Measurements from ENCODE around the gene GRAMD4. TPM values are rescaled to one million over a fixed set of nuclear protein-coding genes. Genes with fewer than 3 reads are reported as not detected.

The GRAMD4 gene
- total RNA-seq, 1 donor from 2014 or later: 77.6 TPM

DNA sequence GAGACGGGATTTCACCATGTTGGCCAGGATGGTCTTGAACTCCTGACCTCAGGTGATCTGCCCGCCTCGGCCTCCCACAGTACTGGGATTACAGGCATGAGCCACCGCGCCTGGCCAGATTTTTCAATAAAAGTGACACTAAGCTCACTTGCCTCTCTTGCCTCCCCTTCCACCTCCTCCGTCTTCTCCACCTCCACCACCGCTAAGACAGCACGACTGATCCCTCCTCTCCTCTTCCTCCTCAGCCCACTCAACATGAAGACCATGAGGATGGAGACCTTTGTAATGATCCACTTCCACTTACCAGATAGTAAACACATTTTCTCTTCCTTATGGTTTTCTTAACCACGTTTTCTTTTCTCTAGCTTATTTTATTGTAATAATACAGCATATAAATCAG lies 103.7 kb downstream of the GRAMD4 start:
- peaks cover 69% of the 10 kb centered on the region for H3K4me1 ChIP-seq
- peaks cover 34% of the 10 kb centered on the region for H3K36me3 ChIP-seq
- H3K9me3 ChIP-seq (replicated peaks): no peaks in the 10 kb centered on the region
- no peak for DNase-seq
- peak overlapping the region; percentile 19 for H3K27ac ChIP-seq (replicated peaks)
- no peak overlapping the region for H3K4me3 ChIP-seq
- intact Hi-C loops (cut with micrococcal nuclease): no loop called here
- H3K27me3 ChIP-seq (ENCODE audit: low read depth): no peaks in the 10 kb centered on the region
- TF ChIP-seq, protein P1, sequence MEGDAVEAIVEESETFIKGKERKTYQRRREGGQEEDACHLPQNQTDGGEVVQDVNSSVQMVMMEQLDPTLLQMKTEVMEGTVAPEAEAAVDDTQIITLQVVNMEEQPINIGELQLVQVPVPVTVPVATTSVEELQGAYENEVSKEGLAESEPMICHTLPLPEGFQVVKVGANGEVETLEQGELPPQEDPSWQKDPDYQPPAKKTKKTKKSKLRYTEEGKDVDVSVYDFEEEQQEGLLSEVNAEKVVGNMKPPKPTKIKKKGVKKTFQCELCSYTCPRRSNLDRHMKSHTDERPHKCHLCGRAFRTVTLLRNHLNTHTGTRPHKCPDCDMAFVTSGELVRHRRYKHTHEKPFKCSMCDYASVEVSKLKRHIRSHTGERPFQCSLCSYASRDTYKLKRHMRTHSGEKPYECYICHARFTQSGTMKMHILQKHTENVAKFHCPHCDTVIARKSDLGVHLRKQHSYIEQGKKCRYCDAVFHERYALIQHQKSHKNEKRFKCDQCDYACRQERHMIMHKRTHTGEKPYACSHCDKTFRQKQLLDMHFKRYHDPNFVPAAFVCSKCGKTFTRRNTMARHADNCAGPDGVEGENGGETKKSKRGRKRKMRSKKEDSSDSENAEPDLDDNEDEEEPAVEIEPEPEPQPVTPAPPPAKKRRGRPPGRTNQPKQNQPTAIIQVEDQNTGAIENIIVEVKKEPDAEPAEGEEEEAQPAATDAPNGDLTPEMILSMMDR (IDR thresholded peaks at IDR 0.05; ENCODE audit: borderline replicate concordance): no peak

DNA sequence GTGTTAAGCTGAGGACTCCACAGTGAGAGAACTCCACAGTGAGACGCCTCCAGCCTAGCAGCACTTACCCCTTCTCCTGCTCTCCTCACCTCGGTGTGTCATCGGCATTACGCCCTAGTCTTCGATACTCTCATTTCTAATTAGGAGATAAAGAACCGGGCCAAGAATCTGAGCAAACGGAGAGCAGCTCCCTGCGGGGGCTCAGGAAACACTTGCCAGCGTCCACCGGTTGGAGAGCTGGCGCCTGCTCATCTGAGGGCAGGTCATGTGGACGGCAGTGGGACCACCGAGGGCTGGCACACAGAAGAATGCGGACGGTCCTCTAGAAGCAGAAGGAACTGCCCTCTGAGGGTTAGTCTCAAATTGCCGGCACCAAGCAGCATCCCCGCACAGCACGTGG lies 104.9 kb downstream of the GRAMD4 start:
- Histone ChIP-seq H3K27ac (replicated peaks) (peak overlapping the region; percentile 73), H3K27me3 (ENCODE audit: low read depth) (no peaks in the 10 kb centered on the region), H3K9me3 (replicated peaks) (no peaks in the 10 kb centered on the region), H3K4me3 (no peak overlapping the region), H3K36me3 (peaks cover 22% of the 10 kb centered on the region), H3K4me1 (peaks cover 81% of the 10 kb centered on the region)
- no peak for DNase-seq
- TF ChIP-seq, protein P1 (IDR thresholded peaks at IDR 0.05; ENCODE audit: borderline replicate concordance): no peak
- intact Hi-C loops (cut with micrococcal nuclease): no loop called here

DNA sequence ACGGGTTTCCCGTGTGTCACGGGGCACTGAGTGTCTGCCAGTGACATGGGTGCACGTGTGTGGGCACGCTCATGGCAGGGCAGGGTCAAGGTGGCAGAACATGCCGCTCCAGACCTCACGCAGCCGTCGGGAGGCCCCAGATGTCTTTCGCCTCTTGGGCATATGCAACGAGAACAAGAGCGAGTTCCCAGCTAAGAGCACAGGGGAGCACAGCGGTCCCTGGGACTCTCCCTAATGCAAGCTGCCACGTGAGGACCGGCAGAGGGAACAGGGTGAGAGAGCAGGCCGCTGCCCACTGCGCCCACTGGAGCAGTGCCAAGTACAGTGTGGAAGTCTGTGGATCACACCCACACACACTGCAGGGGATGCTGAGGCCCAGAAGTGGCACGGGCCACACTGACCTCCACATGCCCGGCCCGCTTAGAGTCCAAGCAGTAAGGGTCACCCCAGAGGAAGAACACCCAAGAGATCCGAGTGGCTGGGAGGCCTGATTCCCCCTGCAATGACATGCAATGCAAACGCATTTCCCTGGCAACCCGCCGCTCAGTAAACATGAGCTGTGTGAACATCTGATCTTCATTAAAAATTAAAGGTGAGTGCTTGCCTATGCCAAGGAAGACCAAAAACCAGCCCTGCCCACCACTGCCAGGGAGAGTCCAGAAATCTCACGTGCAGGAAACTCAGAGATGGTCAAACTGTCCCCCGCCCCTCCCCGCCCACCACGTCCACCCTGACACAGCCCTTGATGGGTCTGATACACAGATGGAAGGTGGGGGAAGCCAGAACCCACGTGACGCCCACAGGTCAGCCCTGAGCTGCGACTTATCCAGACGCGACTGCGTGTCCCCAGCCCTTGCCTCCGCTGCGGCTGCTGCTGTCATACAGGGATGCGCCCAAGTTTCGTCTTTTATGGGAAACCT lies 106.1 kb downstream of the GRAMD4 start:
- Histone ChIP-seq H3K27ac (replicated peaks) (peak overlapping the region; percentile 73), H3K4me1 (peaks cover 90% of the 10 kb centered on the region), H3K27me3 (ENCODE audit: low read depth) (no peaks in the 10 kb centered on the region), H3K9me3 (replicated peaks) (no peaks in the 10 kb centered on the region), H3K36me3 (peaks cover 12% of the 10 kb centered on the region), H3K4me3 (no peak overlapping the region)
- DNase-seq: peak; percentile 48
- TF ChIP-seq, protein P1 (IDR thresholded peaks at IDR 0.05; ENCODE audit: borderline replicate concordance): no peak
- intact Hi-C loops (cut with micrococcal nuclease): no loop called here

DNA sequence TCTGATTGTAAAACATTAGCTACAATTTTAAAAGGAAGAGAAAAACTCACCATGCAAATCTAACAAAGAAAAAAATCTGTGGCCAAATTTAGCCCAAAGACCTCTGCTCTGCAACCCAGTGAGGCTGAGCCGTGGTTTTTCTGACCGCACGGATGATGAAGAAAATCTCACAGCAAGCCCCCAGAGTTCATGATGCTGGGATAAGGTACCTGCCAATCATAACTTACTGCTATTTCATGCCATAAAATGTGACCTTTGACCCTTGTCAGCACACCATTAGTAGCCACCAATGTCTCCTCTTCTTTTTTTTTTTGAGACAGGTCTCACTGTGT lies 106.8 kb downstream of the GRAMD4 start:
- Histone ChIP-seq H3K4me3 (no peak overlapping the region), H3K27me3 (ENCODE audit: low read depth) (no peaks in the 10 kb centered on the region), H3K36me3 (peaks cover 12% of the 10 kb centered on the region), H3K4me1 (peaks cover 90% of the 10 kb centered on the region), H3K27ac (replicated peaks) (peak overlapping the region; percentile 98), H3K9me3 (replicated peaks) (no peaks in the 10 kb centered on the region)
- intact Hi-C loops (cut with micrococcal nuclease): no loop called here
- TF ChIP-seq, protein P1 (IDR thresholded peaks at IDR 0.05; ENCODE audit: borderline replicate concordance): no peak
- DNase-seq: no peak

DNA sequence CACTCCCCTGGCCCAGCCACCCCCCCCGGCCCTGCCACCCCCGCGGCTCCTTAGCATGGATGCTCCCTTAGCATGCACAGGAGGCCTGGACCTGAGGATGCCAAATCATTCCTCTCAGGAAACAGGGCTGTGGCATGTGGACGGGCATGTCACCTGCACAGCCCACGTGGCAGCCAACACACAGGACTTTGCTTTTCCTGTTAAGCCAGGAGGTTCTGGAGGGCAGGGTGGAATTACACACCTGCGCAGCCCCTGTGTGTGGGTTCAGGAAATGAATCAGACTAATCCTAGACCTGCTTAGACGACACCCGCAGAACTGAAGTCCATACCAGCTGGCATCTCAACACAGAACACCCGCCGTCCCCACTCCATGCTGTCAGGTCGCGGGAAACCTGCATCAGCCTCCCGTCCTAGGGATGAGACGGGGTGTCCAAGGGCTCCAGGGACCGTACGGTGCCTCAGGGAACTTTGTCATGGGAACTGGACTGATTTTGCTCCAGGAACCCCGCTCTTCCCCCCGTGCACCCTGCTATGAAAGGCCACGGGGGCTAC lies 107.7 kb downstream of the GRAMD4 start:
- Histone ChIP-seq H3K9me3 (replicated peaks) (no peaks in the 10 kb centered on the region), H3K27me3 (ENCODE audit: low read depth) (no peaks in the 10 kb centered on the region), H3K36me3 (peaks cover 12% of the 10 kb centered on the region), H3K27ac (replicated peaks) (peak overlapping the region; percentile 98), H3K4me1 (peaks cover 92% of the 10 kb centered on the region), H3K4me3 (no peak overlapping the region)
- TF ChIP-seq, protein P1 (IDR thresholded peaks at IDR 0.05; ENCODE audit: borderline replicate concordance): no peak
- no peak for DNase-seq
- intact Hi-C loops (cut with micrococcal nuclease): no loop called here
